ENCODE data around the gene DGUOK.

DNA sequence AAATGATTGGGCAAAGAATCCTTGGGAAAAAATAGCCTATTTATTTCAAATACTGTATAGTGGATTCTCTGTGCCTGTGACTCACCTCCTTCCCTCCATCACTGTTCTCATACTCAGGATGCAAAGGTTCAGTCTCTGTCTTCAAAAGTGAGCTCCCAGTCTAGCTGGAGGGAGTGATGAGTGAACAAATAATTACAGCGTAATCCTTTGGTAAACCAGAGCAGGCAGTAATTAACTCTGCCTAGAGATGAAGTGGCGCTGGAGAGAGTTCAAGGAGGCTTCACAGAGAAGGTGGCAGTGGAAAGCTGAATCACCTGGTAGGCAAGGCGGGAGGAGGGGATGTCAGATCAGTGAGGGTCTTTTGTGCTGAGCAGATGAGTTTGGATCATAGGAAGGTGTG lies 6.5 kb downstream of the DGUOK start:
- no peak for TF ChIP-seq EZH2phosphoT487 (IDR thresholded peaks at IDR 0.05; ENCODE audit: unreplicated experiment)
- TF ChIP-seq, protein P1, sequence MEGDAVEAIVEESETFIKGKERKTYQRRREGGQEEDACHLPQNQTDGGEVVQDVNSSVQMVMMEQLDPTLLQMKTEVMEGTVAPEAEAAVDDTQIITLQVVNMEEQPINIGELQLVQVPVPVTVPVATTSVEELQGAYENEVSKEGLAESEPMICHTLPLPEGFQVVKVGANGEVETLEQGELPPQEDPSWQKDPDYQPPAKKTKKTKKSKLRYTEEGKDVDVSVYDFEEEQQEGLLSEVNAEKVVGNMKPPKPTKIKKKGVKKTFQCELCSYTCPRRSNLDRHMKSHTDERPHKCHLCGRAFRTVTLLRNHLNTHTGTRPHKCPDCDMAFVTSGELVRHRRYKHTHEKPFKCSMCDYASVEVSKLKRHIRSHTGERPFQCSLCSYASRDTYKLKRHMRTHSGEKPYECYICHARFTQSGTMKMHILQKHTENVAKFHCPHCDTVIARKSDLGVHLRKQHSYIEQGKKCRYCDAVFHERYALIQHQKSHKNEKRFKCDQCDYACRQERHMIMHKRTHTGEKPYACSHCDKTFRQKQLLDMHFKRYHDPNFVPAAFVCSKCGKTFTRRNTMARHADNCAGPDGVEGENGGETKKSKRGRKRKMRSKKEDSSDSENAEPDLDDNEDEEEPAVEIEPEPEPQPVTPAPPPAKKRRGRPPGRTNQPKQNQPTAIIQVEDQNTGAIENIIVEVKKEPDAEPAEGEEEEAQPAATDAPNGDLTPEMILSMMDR (conservative IDR thresholded peaks at IDR 0.05; ENCODE audit: low read depth in 2 of 2), result no peak
- no peak for TF ChIP-seq REST (IDR thresholded peaks at IDR 0.05; ENCODE audit: unreplicated experiment)
- TF ChIP-seq POLR2AphosphoS5 (IDR thresholded peaks at IDR 0.05; ENCODE audit: low read depth), result no peak
- TF ChIP-seq EZH2 (IDR thresholded peaks at IDR 0.05; ENCODE audit: low read depth, unreplicated experiment), result no peak
- no peak for TF ChIP-seq ZNF331 (CRISPR knock-in tag; IDR thresholded peaks at IDR 0.05; ENCODE audit: low read depth)
- TF ChIP-seq JUNB (IDR thresholded peaks at IDR 0.05; ENCODE audit: unreplicated experiment), result no peak
- TF ChIP-seq CREB1 (CRISPR knock-in tag; IDR thresholded peaks at IDR 0.05; ENCODE audit: low read depth), result no peak

Measured in GM23338 (cell line).